ENCODE data around the gene PLPP4. TPM values are rescaled to one million over a fixed set of nuclear protein-coding genes. Genes with fewer than 3 reads are reported as not detected.

The PLPP4 gene
- total RNA-seq, 2 donors from 2014 or later, result not detected

DNA sequence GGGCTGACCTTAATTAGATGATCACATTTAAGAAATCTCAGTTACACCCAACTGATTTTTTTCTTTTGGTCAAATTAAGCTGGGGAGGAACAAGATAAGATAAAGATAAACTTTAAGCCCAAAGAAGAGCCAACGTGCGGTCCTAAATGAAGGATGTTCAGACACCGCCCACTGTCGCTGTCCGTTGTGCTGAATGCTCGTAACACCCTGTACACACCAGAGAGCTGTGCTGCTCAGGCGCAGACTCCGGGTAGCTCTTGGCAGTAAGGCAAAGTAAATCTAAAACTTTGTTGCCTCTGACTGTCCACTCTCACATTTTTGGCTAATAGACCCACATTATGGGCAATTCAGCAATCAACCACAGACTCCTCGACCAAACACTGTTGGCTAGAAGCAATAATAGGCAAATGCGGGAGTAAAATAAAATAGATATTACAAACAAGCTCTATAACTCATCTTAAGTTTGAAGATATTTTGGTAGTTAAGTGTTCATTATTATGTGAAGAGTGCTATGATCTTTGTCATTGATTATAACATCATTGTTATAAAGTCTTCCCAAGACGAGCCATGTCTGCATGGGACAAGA lies 57.1 kb downstream of the PLPP4 start:
- TF ChIP-seq, protein P1, sequence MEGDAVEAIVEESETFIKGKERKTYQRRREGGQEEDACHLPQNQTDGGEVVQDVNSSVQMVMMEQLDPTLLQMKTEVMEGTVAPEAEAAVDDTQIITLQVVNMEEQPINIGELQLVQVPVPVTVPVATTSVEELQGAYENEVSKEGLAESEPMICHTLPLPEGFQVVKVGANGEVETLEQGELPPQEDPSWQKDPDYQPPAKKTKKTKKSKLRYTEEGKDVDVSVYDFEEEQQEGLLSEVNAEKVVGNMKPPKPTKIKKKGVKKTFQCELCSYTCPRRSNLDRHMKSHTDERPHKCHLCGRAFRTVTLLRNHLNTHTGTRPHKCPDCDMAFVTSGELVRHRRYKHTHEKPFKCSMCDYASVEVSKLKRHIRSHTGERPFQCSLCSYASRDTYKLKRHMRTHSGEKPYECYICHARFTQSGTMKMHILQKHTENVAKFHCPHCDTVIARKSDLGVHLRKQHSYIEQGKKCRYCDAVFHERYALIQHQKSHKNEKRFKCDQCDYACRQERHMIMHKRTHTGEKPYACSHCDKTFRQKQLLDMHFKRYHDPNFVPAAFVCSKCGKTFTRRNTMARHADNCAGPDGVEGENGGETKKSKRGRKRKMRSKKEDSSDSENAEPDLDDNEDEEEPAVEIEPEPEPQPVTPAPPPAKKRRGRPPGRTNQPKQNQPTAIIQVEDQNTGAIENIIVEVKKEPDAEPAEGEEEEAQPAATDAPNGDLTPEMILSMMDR (IDR thresholded peaks at IDR 0.05), result no peak
- Histone ChIP-seq H3K4me3 (no peak overlapping the region), H3K27ac (no peak overlapping the region), H3K27me3 (replicated peaks; ENCODE audit: insufficient read depth) (no peaks in the 10 kb centered on the region), H3K9me3 (no peaks in the 10 kb centered on the region), H3K36me3 (no peaks in the 10 kb centered on the region), H3K4me1 (ENCODE audit: control insufficient read depth in 1 of 2, low read depth in 2 of 2) (no peaks in the 10 kb centered on the region)
- no peak for DNase-seq (ENCODE audit: low spot score)
- no peak for ATAC-seq (ENCODE audit: insufficient number of reproducible peaks, low FRiP score, low read depth)

DNA sequence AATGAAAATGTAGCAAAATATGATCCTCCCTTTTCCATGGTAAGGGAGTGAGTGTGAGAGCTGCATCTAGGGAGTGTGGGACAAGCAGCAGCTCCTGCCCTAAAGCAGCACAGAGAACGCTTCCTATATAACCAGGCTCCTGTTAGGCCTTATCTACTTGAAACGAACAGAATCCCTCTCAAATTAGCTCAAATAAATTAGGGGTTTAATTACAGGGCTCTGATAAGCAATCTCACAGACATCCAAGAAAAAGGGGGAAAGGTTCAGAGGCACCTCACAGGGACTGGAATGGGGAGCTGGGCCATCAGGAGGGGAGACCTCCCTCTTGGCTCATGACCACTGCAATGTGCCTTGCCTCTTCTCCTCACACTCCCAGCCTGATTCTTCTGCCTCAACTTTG lies 57.9 kb downstream of the PLPP4 start:
- DNase-seq (ENCODE audit: low spot score) (no peak), ATAC-seq (ENCODE audit: insufficient number of reproducible peaks, low FRiP score, low read depth) (no peak)
- Histone ChIP-seq H3K36me3 (no peaks in the 10 kb centered on the region), H3K9me3 (no peaks in the 10 kb centered on the region), H3K4me1 (ENCODE audit: control insufficient read depth in 1 of 2, low read depth in 2 of 2) (no peaks in the 10 kb centered on the region), H3K4me3 (no peak overlapping the region), H3K27me3 (replicated peaks; ENCODE audit: insufficient read depth) (no peaks in the 10 kb centered on the region), H3K27ac (no peak overlapping the region)
- TF ChIP-seq, protein P1 (IDR thresholded peaks at IDR 0.05), result no peak

DNA sequence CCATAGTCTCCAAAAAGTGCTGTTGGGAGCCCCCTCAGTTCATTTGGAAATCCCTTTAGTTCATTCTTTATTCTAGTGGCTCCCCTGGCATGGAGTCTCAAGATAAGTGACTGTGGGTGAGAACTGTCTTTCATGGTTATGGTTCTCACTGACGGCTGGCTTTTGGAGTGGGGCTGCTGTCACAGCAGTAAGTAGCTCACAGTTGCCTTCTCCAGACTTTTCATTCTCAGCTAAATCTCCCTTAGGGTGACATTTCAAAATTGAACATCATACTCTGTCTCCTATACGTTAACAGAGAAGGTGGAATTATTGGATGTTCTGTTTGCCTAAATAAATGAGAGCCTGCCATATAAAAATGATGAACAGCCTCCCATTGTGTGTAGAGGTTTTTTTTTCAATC lies 58.7 kb downstream of the PLPP4 start:
- no peaks in the 10 kb centered on the region for H3K36me3 ChIP-seq
- TF ChIP-seq, protein P1 (IDR thresholded peaks at IDR 0.05), result no peak

DNA sequence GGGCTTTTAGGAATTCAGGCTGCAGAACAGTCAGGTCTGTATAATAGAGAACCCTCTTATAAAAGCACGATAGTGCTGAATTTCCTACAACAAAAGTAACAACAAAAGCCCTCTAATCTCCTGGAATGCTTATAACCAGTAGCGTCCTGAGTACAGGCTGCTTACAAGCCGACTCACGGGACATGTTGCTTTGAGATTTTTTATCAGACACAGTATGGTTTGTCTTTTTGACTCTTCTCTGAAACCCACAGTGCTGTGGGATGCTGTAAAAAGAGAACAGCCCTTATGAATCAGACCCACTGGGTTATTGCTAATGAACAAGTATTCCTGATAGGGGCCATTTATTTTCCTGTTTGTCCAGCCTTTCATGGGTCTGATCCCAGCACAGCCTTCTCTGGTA lies 59.4 kb downstream of the PLPP4 start:
- DNase-seq (ENCODE audit: low spot score), result no peak
- Histone ChIP-seq H3K4me3 (no peak overlapping the region), H3K9me3 (no peaks in the 10 kb centered on the region), H3K27me3 (replicated peaks; ENCODE audit: insufficient read depth) (no peaks in the 10 kb centered on the region), H3K4me1 (ENCODE audit: control insufficient read depth in 1 of 2, low read depth in 2 of 2) (no peaks in the 10 kb centered on the region), H3K27ac (no peak overlapping the region), H3K36me3 (no peaks in the 10 kb centered on the region)
- ATAC-seq (ENCODE audit: insufficient number of reproducible peaks, low FRiP score, low read depth), result no peak
- TF ChIP-seq, protein P1 (IDR thresholded peaks at IDR 0.05), result no peak

More for the DNA sequence above, 58.7 kb downstream of the PLPP4 start:
- Histone ChIP-seq H3K4me3 (no peak overlapping the region), H3K27ac (no peak overlapping the region), H3K9me3 (no peaks in the 10 kb centered on the region), H3K4me1 (ENCODE audit: control insufficient read depth in 1 of 2, low read depth in 2 of 2) (no peaks in the 10 kb centered on the region), H3K27me3 (replicated peaks; ENCODE audit: insufficient read depth) (no peaks in the 10 kb centered on the region)
- ATAC-seq (ENCODE audit: insufficient number of reproducible peaks, low FRiP score, low read depth) (no peak), DNase-seq (ENCODE audit: low spot score) (no peak)

DNA sequence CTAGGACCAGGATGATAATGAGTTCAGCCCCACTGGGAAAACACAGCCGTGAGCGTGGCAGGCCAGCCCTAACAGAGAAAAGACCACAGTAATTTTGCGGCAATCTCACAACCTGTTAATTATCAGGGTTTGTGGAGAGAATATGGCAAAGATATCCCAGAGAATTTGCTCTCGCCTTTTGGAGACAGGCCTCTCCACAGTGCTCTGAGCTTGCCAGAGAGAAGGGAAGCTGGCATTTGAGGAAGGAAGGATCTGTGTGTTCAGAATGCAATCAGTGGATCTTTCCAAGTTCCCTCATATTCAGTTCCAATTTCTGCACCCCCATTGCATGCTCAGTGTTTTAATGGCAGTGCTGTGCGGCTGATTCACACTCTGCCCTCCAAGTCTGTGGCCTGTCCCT lies 60.2 kb downstream of the PLPP4 start:
- H3K4me1 ChIP-seq (ENCODE audit: control insufficient read depth in 1 of 2, low read depth in 2 of 2), result no peaks in the 10 kb centered on the region
- DNase-seq (ENCODE audit: low spot score) (no peak), ATAC-seq (ENCODE audit: insufficient number of reproducible peaks, low FRiP score, low read depth) (no peak)
- no peak overlapping the region for H3K27ac ChIP-seq
- TF ChIP-seq, protein P1 (IDR thresholded peaks at IDR 0.05), result no peak
- no peaks in the 10 kb centered on the region for H3K36me3 ChIP-seq
- no peaks in the 10 kb centered on the region for H3K9me3 ChIP-seq
- no peaks in the 10 kb centered on the region for H3K27me3 ChIP-seq (replicated peaks; ENCODE audit: insufficient read depth)
- H3K4me3 ChIP-seq, result no peak overlapping the region
